Measurements from ENCODE around the gene PLA2G15.

DNA sequence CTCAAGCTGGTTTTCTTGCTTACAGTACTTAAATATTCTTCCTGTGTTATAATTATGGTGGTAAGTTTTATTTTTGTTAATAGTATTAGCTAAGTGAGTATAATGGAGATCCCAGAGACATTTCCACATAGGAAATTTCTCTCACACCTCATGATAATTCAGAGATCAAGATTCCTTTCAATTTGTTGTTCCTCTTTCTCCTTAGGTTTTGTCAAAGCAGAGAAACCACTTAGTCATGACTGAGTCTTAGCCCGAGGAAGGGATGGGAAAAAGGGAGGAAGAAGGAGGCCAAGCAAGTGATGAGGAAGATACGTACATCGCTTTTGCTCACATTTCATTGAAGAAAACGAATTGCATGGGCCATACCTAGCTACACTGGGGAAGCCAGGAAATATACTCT, 27.7 kb upstream of the PLA2G15 start:
- TF ChIP-seq, protein P1, sequence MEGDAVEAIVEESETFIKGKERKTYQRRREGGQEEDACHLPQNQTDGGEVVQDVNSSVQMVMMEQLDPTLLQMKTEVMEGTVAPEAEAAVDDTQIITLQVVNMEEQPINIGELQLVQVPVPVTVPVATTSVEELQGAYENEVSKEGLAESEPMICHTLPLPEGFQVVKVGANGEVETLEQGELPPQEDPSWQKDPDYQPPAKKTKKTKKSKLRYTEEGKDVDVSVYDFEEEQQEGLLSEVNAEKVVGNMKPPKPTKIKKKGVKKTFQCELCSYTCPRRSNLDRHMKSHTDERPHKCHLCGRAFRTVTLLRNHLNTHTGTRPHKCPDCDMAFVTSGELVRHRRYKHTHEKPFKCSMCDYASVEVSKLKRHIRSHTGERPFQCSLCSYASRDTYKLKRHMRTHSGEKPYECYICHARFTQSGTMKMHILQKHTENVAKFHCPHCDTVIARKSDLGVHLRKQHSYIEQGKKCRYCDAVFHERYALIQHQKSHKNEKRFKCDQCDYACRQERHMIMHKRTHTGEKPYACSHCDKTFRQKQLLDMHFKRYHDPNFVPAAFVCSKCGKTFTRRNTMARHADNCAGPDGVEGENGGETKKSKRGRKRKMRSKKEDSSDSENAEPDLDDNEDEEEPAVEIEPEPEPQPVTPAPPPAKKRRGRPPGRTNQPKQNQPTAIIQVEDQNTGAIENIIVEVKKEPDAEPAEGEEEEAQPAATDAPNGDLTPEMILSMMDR (IDR thresholded peaks at IDR 0.05), result no peak
- no peak for TF ChIP-seq EZH2 (IDR thresholded peaks at IDR 0.05; ENCODE audit: borderline replicate concordance, insufficient read depth, low read depth, low read length, poor library complexity, severe bottlenecking)

Measured in B cell (primary cell).